ENCODE measurements around the gene AGK.

GRCh38 chr7:141695803-141696289 lies 144.6 kb downstream of the AGK start:
- TF ChIP-seq CHD1 (IDR thresholded peaks at IDR 0.05; ENCODE audit: low read depth, low read length): no peak
- TF ChIP-seq YY1 (IDR thresholded peaks at IDR 0.05; ENCODE audit: low read depth, low read length): no peak
